WERI-Rb-1 (cell line): ENCODE results near the gene PRAC1.

Experiments
- DNase-seq: peaks from one replicate; pipeline ENCODE4 v3.0.0-alpha.2; 2020
- H3K27ac ChIP-seq: fragments of 250-450 bp; sonication (Bioruptor Pico); 2 replicates; pipeline ENCODE4 v1.5.1; 2020; ENCODE audit warnings: mild to moderate bottlenecking, moderate library complexity
- H3K27me3 ChIP-seq: fragments of 250-450 bp; sonication (Bioruptor Pico); 2 replicates; pipeline ENCODE4 v1.5.1; 2021; ENCODE audit warnings: mild to moderate bottlenecking, low read depth, moderate library complexity; ENCODE audit not compliant: insufficient read depth, severe bottlenecking
- H3K36me3 ChIP-seq: fragments of 250-450 bp; sonication (Bioruptor Pico); 2 replicates; pipeline ENCODE4 v1.5.1; 2020; ENCODE audit warnings: mild to moderate bottlenecking, moderate library complexity
- H3K4me3 ChIP-seq: 2 replicates; pipeline ENCODE4 v1.5.1; 2011; ENCODE audit warnings: low read depth, mild to moderate bottlenecking, control low read depth, low read length
- H3K9me3 ChIP-seq: fragments of 250-450 bp; sonication (Bioruptor Pico); 2 replicates; pipeline ENCODE4 v1.5.1; 2021; ENCODE audit warnings: mild to moderate bottlenecking, moderate library complexity; ENCODE audit not compliant: severe bottlenecking
- TF ChIP-seq, protein P1 (sequence below): IDR thresholded peaks from 2 replicates; pipeline ENCODE4 v1.5.1; 2011; ENCODE audit warnings: low read depth, mild to moderate bottlenecking, control low read depth, inconsistent platforms, low read length

The PRAC1 gene

DNA sequence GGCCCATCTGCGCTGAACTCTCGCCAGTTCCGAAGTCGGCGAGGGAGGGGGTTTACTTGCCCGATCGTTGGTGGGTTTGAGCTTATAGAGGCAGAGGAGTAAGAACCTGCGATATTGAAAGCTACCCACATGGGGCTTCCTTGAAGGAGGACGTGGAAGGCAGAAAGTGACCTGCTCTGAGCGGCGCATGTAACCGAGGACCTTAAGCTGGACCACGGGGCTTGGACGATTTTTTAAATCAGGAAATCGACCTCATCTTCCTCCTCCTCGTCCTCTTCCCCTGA is 2.6 kb upstream of the PRAC1 start:
- Histone ChIP-seq H3K4me3 (peak overlapping the region; percentile 0; the same call in 1 of the 2 replicates), H3K36me3 (no peaks in the 10 kb centered on the region), H3K27me3 (peaks cover 100% of the 10 kb centered on the region), H3K9me3 (peaks cover 9% of the 10 kb centered on the region), H3K27ac (no peak overlapping the region)
- TF ChIP-seq, protein P1, sequence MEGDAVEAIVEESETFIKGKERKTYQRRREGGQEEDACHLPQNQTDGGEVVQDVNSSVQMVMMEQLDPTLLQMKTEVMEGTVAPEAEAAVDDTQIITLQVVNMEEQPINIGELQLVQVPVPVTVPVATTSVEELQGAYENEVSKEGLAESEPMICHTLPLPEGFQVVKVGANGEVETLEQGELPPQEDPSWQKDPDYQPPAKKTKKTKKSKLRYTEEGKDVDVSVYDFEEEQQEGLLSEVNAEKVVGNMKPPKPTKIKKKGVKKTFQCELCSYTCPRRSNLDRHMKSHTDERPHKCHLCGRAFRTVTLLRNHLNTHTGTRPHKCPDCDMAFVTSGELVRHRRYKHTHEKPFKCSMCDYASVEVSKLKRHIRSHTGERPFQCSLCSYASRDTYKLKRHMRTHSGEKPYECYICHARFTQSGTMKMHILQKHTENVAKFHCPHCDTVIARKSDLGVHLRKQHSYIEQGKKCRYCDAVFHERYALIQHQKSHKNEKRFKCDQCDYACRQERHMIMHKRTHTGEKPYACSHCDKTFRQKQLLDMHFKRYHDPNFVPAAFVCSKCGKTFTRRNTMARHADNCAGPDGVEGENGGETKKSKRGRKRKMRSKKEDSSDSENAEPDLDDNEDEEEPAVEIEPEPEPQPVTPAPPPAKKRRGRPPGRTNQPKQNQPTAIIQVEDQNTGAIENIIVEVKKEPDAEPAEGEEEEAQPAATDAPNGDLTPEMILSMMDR = no peak
- no peak for DNase-seq

DNA sequence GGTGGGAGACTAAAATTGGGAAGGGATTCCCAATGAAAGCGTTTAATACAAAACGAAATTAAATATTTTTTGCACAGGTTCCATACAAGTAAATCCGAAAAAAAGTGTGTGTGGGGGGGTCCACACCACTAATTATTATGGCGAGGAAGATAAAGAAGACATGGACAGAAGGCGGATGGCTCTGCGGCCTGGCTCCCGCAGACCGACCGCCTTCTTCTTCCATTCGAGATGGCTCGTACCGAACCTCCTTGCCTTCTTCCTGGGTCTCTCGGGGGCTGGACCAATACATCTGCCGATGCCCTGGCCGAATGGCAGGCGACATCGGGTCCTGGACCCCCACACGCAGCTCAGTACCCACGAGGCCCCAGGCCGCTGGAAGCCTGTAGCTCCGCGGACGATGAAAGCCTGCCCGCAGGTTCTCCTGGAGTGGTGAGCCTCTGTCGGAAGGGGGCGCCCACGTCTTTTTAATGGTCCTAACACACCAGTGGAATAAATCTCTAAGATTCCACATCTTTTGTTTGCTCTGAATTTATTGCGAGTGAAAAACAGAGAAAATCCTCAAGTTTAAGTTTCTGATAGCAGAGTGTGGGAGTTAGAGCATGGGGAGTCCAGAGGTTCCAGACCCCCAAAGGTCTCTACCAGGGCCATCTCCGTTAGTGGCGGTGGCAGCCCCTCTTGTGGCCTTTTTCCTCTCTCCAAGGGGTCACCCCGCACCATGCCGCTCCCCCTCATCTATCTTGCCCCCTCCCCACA is 2.1 kb upstream of the PRAC1 start:
- no peak overlapping the region for H3K27ac ChIP-seq
- TF ChIP-seq, protein P1 = peak; percentile 78
- H3K4me3 ChIP-seq = peak overlapping the region; percentile 0; the same call in 1 of the 2 replicates
- peak; percentile 89 for DNase-seq
- peaks cover 15% of the 10 kb centered on the region for H3K9me3 ChIP-seq
- H3K36me3 ChIP-seq = no peaks in the 10 kb centered on the region
- H3K27me3 ChIP-seq = peaks cover 100% of the 10 kb centered on the region

DNA sequence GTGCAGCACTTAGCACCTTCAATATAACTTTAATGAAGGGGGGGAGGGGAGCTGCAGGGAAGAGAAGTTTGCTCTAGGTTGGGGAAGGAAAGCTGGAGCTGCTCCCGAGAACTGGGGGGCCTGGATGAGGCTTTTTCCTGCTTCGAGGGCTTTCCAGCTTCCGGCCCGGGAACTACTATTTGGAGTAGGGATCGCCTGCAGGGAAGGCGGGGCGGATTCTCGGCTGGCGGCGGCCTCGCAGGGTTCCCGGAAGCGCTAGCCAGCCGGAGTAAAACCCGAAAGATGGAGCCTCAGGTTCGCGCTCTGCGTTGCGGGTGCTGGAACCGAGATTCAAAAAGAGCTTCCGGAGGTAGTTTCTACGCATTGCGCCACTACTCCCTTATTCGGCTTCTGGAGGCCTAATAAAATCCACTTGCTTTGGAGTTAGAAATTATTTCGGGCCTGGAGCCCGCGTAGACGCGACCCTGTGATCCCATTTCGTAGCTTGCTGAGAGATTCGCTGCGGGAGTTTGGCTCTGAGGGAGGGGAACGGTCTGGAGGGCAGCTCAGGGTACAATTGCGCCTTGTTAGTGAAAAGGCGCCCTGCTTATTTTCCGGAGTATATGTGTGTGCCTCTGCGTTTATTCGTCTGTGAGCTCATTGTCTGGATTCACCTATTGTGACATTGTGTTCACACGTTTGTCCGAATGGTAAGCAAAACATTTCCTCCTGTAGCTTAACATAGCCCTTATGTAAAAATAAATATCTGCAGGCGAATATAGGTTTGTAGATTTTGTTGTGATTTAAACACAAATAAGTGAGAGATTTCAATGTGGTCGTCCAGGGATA is 1.3 kb upstream of the PRAC1 start:
- no peak for DNase-seq
- H3K36me3 ChIP-seq = no peaks in the 10 kb centered on the region
- peaks cover 22% of the 10 kb centered on the region for H3K9me3 ChIP-seq
- H3K4me3 ChIP-seq = no peak overlapping the region
- TF ChIP-seq, protein P1 = no peak
- H3K27me3 ChIP-seq = peaks cover 100% of the 10 kb centered on the region
- no peak overlapping the region for H3K27ac ChIP-seq

DNA sequence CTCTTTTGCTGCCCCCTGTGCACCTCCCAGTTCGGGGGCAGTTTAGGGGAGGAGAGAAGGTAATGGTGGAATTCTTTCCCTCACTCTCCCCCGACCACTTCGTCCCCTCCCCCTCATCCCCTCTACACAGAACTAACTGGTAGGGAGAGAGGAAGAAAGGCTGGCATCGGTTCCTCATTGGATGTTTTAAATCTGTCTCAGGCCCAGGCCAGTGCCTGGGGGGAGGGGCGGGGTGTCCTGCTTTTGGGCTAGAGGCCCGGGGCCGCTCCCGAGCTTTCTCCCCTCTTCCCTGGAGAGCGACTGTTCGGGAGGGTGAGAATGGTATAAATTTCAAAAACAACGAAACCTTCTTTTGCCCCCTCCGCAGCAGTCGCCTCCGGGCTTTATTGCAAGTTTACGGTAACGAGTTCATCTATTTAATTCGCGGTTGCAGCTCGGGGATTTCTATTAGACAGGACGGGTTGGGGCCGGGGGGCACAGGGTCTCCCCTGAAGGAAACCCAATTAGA is 651 bp upstream of the PRAC1 start, which contains the start of gene PRAC2:
PRAC2 (plus strand) TSS at position 271 of the 508 bp plus-strand sequence. CDS start 1,226 bp downstream, outside the sequence.
- Histone ChIP-seq H3K36me3 (no peaks in the 10 kb centered on the region), H3K27me3 (peaks cover 98% of the 10 kb centered on the region), H3K27ac (no peak within 1 kb of the TSS), H3K4me3 (no peak within 1 kb of the TSS), H3K9me3 (peaks cover 27% of the 10 kb centered on the region)
- no peak for DNase-seq
- TF ChIP-seq, protein P1 = no peak

DNA sequence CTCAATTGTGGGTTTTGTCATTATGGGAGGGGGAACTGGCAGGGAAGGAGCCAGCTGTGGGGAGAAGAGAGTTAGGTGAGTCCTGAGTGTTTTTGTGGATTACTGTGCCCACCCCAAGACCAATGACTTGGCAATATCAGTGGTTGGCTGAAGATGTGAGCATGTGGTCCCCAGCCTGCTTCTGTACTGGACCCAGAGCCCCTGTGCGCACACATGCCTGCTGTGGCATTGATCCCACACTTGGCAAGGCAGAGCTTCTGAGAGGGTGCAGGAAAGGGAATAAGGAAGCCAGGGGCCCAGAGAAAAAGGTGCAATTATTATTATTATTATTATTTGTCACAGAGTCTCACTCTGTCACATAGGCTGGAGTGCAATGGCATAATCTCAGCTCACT is 1.3 kb downstream of the PRAC1 start:
- Histone ChIP-seq H3K9me3 (peaks cover 34% of the 10 kb centered on the region), H3K4me3 (no peak overlapping the region), H3K27me3 (peaks cover 97% of the 10 kb centered on the region), H3K36me3 (no peaks in the 10 kb centered on the region), H3K27ac (no peak overlapping the region)
- DNase-seq = no peak
- TF ChIP-seq, protein P1 = no peak
